Stimulated activated naive B cell treated with anti-CD40 and anti-IgM and Interleukin-4, amounts not matched to agents 10 μg/mL and 1 μg/mL and 100 μg/mL, for 72 hours (primary cell): ENCODE results near the gene LARGE1.

Source experiments
- ATAC-seq, 2 donors: fragments of 150-1000 bp; cut with Tn5 transposase; replicated peaks; 2 replicates each; pipeline ENCODE4 v1.10.0; 2021; ENCODE audit warnings: moderate library complexity in 1 of 2
- DNase-seq: peaks from one replicate; pipeline ENCODE4 v3.0.0; 2021
- H3K27ac Mint-ChIP-seq: one replicate; pipeline ENCODE4 v1.8.0; 2022; ENCODE audit warnings: mild to moderate bottlenecking, mixed read lengths
- H3K27me3 Mint-ChIP-seq, 2 donors: one replicate each; pipeline ENCODE4 v1.8.0; 2022; ENCODE audit warnings: mixed read lengths in 2 of 2
- H3K36me3 Mint-ChIP-seq, 2 donors: one replicate each; pipeline ENCODE4 v1.8.0; 2022; ENCODE audit warnings: mixed read lengths in 2 of 2, mild to moderate bottlenecking in 1 of 2
- H3K4me1 Mint-ChIP-seq, 2 donors: one replicate each; pipeline ENCODE4 v1.8.0; 2022; ENCODE audit warnings: mixed read lengths in 2 of 2, mild to moderate bottlenecking in 1 of 2
- H3K4me3 Mint-ChIP-seq, 2 donors: one replicate each; pipeline ENCODE4 v1.8.0; 2022; ENCODE audit warnings: mild to moderate bottlenecking in 2 of 2, mixed read lengths in 2 of 2, moderate library complexity in 1 of 2
- H3K9me3 Mint-ChIP-seq, 2 donors: one replicate each; pipeline ENCODE4 v1.8.0; 2022; ENCODE audit warnings: mixed read lengths in 2 of 2, mild to moderate bottlenecking in 1 of 2

Gene LARGE1

DNA sequence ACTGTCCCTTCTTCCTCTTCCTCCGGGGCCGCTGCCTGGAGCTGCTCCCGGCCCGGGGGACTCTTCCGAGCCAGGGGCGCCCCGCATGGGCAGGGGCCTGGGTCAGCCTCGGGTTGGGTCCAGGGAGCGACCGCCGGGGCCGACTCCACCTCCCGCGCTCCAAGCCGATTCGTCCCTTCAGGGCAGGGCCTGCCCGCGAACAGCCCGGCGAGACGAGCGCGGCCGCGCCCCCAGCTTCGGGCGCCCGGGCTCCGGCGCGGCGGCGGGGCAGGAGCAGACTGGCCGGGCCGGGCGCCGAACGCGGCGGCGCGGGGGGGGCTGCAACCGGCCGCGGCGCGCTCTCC is at the start of gene LARGE1:
TSS of gene LARGE1 (minus strand) at position 280 of the 344 bp plus-strand sequence.
- Mint-ChIP-seq H3K27ac (peak within 1 kb of the TSS; percentile 90), H3K27me3 (peaks cover 3 to 31% of the 10 kb centered on the region in 2 donors), H3K36me3 (peaks cover 2 to 4% of the 10 kb centered on the region in 2 donors), H3K4me1 (peaks cover 31 to 62% of the 10 kb centered on the region in 2 donors), H3K9me3 (no peaks in the 10 kb centered on the region), H3K4me3 (peak within 1 kb of the TSS; percentile 87 to 92)
- DNase-seq (peak; percentile 6), ATAC-seq (peak; percentile 16 to 26)

DNA sequence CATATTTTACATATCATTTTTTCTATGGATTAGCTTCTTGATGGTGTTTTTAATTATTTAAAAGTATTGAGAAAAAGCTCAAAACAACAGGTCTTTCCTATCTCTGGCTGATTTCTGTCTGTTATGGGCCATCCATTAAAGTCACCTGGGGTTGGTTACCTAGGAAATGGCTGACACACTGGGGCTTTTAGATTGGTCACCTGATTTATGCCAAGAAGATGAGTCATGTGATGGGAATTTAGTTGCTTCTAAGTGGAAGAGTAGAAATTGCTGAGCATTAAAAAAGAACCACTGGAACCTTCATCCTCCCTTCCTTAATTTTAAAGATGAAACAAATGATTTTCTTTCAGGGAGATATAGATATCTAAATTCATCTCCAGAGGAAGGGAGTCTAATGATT is 48.8 kb upstream of the LARGE1 start:
- no peak for DNase-seq
- H3K27ac Mint-ChIP-seq, result no peak overlapping the region
- no peak overlapping the region for H3K4me3 Mint-ChIP-seq
- no peaks in the 10 kb centered on the region for H3K9me3 Mint-ChIP-seq
- H3K27me3 Mint-ChIP-seq, result peaks cover 13 to 16% of the 10 kb centered on the region in 2 donors
- no peak for ATAC-seq
- no peaks in the 10 kb centered on the region for H3K36me3 Mint-ChIP-seq
- no peaks in the 10 kb centered on the region for H3K4me1 Mint-ChIP-seq

DNA sequence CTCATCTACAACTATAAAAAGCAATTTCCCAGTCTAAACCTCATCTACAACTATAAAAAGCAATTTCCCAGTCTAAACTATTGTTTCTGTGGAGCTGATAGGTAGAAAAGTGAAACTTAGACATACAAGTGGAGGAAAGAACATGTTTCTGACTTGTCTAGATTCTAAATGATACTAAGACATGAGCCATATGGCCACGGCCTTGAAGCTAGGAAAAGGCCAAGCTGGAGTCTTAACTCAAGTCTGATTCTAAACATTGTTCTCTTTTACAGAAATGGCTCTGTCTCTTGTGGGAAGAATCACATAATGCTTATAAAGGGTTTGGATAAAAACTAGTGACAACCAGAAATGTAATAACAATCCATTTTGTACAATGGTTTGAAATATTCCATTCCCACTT is 43.8 kb upstream of the LARGE1 start:
- H3K27ac Mint-ChIP-seq, result no peak overlapping the region
- no peaks in the 10 kb centered on the region for H3K36me3 Mint-ChIP-seq
- ATAC-seq, result no peak
- no peak for DNase-seq
- peaks cover 3 to 6% of the 10 kb centered on the region in 2 donors for H3K4me1 Mint-ChIP-seq
- H3K27me3 Mint-ChIP-seq, result peaks cover 6 to 8% of the 10 kb centered on the region in 2 donors
- H3K9me3 Mint-ChIP-seq, result no peaks in the 10 kb centered on the region
- no peak overlapping the region for H3K4me3 Mint-ChIP-seq

DNA sequence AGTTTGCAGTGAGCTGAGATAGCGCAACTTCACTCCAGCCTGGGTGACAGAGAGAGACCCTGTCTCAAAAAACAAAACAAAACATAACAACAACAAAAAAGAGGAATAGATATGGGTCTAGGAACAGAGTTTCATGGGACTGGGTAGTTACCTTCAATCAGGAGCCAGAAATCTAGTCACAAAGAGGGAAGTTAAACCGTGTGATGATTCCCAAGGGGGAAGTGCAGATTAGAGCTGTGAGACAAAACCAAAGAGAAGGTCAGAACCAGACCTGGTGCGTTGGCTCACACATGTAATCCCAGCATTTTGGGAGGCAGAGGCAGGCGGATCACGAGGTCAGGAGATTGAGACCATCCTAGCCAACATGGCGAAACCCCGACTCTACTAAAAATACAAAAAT is 42.1 kb upstream of the LARGE1 start:
- no peak for DNase-seq
- Mint-ChIP-seq H3K27me3 (peaks cover 6 to 8% of the 10 kb centered on the region in 2 donors), H3K4me3 (no peak overlapping the region), H3K36me3 (no peaks in the 10 kb centered on the region), H3K9me3 (no peaks in the 10 kb centered on the region), H3K4me1 (peaks cover 3 to 6% of the 10 kb centered on the region in 2 donors), H3K27ac (no peak overlapping the region)
- peak; percentile 34 to 45 for ATAC-seq

DNA sequence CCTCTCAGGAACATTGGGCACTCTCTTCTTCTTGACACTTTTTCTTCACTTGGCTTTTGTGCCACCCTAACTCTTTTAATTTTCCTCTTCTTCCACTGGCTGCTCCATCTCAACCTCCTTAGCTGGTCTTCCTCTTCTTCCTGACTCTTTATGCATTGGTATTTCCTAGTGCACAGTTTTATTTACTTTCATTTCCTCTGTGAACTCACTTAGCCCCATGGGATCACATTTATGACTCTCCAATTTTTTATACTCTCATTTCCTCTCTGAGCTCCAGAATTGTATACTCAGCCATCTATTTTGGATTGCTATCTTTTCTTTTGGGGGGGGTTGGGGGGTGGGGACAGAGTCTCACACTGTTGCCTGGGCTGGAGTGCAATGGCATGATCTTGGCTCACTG is 38.5 kb upstream of the LARGE1 start:
- no peak overlapping the region for H3K27ac Mint-ChIP-seq
- no peak overlapping the region for H3K4me3 Mint-ChIP-seq
- H3K36me3 Mint-ChIP-seq, result no peaks in the 10 kb centered on the region
- DNase-seq (no peak), ATAC-seq (peak; percentile 33 to 55)
- H3K9me3 Mint-ChIP-seq, result no peaks in the 10 kb centered on the region
- H3K4me1 Mint-ChIP-seq, result peaks cover 3 to 6% of the 10 kb centered on the region in 2 donors
- peaks cover 10 to 14% of the 10 kb centered on the region in 2 donors for H3K27me3 Mint-ChIP-seq

DNA sequence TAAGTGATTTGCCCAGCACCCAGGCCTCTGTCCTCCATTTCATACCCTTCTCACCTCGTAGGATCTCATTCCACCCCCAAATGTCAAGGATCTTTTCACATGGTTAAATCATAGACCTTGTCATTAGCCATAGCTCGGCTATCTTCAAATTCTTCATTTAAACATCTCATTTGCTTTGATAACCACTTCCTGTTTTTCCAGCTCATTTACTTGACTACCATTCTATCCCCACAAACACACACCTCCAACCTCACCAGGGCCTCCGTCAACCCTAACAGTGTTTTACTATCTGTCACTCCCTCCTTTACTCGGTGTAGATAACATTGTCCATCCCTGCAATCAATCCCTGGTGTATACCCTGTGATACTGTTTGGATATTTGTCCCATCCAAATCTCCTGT is 36.8 kb upstream of the LARGE1 start:
- Mint-ChIP-seq H3K36me3 (no peaks in the 10 kb centered on the region), H3K27me3 (peaks cover 11 to 12% of the 10 kb centered on the region in 2 donors), H3K4me3 (no peak overlapping the region), H3K4me1 (peaks cover 0 to 1% of the 10 kb centered on the region in 2 donors), H3K27ac (no peak overlapping the region), H3K9me3 (no peaks in the 10 kb centered on the region)
- no peak for DNase-seq
- no peak for ATAC-seq

DNA sequence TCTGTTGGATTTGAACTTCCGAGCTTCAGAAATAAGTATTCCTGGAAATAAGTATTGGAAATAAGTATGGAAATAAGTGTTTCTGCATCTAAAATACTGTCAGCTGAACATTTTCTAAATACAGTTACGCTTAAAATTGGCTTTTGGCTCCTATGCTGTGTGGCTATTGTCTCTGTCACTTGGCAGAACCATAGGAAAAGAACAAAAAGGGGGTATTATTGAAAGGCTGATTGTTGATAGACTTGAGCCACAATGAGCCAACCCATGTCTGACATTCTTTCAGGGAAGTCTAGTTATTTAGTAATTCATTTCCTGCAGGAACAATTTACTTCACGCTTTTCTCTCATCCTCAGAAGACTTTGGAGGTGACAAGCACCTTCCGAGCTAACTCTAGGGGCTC is 32.5 kb upstream of the LARGE1 start:
- H3K9me3 Mint-ChIP-seq, result no peaks in the 10 kb centered on the region
- no peak for ATAC-seq
- no peak overlapping the region for H3K4me3 Mint-ChIP-seq
- no peak overlapping the region for H3K27ac Mint-ChIP-seq
- H3K36me3 Mint-ChIP-seq, result no peaks in the 10 kb centered on the region
- no peak for DNase-seq
- peaks cover 19 to 22% of the 10 kb centered on the region in 2 donors for H3K27me3 Mint-ChIP-seq
- H3K4me1 Mint-ChIP-seq, result no peaks in the 10 kb centered on the region

DNA sequence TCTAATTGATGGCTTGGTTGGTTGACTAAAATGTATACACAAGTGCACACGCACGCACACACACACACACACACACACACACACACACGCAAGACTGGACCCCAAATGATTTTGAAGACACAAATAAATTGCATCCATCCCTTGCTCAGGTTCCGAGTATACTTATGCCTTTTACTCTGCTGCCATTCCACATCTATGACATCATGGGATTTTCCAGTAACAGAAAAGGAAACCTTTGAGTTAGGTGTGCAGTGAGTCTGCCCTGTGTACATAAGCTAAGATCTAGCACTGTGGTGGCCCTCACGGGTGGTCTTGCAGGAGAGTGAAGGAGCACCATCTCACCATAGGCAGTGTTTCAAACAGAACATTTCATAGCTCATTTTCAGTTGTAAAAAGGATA is 20.5 kb upstream of the LARGE1 start:
- no peak overlapping the region for H3K4me3 Mint-ChIP-seq
- H3K4me1 Mint-ChIP-seq, result no peaks in the 10 kb centered on the region
- no peak overlapping the region for H3K27ac Mint-ChIP-seq
- H3K9me3 Mint-ChIP-seq, result peaks cover 3 to 6% of the 10 kb centered on the region in 2 donors
- peaks cover 5 to 16% of the 10 kb centered on the region in 2 donors for H3K27me3 Mint-ChIP-seq
- DNase-seq (no peak), ATAC-seq (no peak)
- peaks cover 0 to 2% of the 10 kb centered on the region in 2 donors for H3K36me3 Mint-ChIP-seq

DNA sequence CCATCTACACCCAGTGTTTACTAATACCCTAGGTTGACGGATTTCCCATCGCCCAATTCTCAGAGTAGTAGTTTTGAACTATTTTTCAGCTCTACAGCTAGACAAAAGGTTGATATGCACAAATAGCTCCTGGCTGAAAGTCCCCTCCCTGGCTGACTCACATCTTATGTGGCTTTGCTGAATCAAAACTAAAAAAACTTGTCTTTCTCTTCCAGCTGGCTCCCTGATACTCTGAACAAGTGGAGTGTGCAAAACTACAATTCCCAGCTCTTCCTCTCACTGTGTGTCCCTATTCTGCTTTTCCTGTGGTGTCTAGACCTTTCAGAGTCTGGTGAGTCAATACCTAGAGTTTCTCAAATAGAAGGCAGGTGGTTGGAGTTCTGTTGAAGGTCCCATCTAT is 12.7 kb upstream of the LARGE1 start:
- Mint-ChIP-seq H3K4me1 (peaks cover 0 to 8% of the 10 kb centered on the region in 2 donors), H3K27me3 (peaks cover 27 to 28% of the 10 kb centered on the region in 2 donors), H3K36me3 (no peaks in the 10 kb centered on the region), H3K4me3 (no peak overlapping the region), H3K27ac (no peak overlapping the region), H3K9me3 (peaks cover 0 to 2% of the 10 kb centered on the region in 2 donors)
- DNase-seq, result no peak
- peak in 1 of 2 donors; percentile 52 for ATAC-seq

DNA sequence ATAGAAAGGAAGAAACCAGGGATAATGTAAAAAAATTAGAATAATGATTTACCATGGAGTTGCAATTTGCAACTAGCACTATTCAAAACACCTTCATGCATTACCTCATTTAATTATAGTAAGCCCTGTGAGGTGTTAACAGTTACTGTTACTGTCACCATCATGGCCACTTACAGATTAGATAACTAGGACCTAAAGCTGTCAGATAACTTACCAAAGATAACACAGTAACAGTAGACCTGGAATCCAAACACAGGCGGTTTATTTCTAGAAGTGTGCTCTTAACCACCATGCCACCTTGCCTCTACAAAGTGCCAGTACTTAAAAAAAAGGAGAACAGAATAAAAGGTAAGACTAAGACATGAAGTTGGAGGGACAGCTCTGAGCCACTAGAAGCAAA is 11.1 kb upstream of the LARGE1 start:
- no peak for DNase-seq
- peaks cover 0 to 8% of the 10 kb centered on the region in 2 donors for H3K4me1 Mint-ChIP-seq
- peaks cover 23 to 27% of the 10 kb centered on the region in 2 donors for H3K27me3 Mint-ChIP-seq

DNA sequence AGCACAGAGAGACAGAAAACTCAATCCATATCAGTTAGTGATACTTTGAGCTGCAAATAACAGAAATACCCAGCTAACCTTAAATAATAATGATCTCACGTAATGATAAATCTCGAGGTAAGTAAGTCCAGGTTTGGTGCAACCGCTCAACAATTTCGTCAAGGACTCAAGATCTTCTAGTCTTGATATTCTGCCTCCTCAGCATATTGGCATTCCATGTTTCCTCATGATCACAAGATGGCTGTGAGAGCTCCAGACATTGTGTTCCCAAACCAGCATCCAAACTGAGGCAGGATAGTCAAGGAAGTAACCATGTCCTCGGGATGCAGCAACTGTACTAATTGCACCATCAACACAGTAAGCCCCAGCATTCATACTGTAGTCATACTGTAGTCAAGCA is 7.5 kb upstream of the LARGE1 start:
- no peak overlapping the region for H3K27ac Mint-ChIP-seq
- H3K27me3 Mint-ChIP-seq, result peaks cover 19 to 47% of the 10 kb centered on the region in 2 donors

More for the DNA sequence above, 11.1 kb upstream of the LARGE1 start:
- peaks cover 0 to 2% of the 10 kb centered on the region in 2 donors for H3K9me3 Mint-ChIP-seq
- H3K4me3 Mint-ChIP-seq, result no peak overlapping the region
- no peak for ATAC-seq
- H3K27ac Mint-ChIP-seq, result no peak overlapping the region
- no peaks in the 10 kb centered on the region for H3K36me3 Mint-ChIP-seq

DNA sequence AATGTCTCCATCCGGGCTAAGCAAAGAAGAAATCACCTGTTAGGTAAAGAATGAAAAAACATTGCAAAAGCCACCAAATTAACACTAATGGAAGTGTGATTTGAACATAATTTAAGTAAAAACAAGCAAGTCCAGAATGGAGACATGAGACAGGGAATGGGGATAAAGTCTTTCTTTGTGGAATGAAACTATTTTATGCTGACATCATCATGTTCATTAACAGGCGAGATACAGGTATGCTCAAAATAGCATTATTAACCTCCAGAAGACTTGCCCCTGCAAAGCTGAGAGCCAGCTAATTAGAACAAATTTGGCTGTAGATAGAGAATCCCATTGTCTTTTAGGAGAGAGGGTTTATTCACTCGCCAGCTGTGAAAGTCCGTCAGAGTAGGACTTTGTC is 4.9 kb upstream of the LARGE1 start:
- H3K36me3 Mint-ChIP-seq, result no peaks in the 10 kb centered on the region
- peaks cover 7 to 25% of the 10 kb centered on the region in 2 donors for H3K4me1 Mint-ChIP-seq
- H3K4me3 Mint-ChIP-seq, result no peak overlapping the region
- H3K27ac Mint-ChIP-seq, result no peak overlapping the region
- H3K27me3 Mint-ChIP-seq, result peaks cover 10 to 47% of the 10 kb centered on the region in 2 donors
- ATAC-seq (no peak), DNase-seq (no peak)
- H3K9me3 Mint-ChIP-seq, result no peaks in the 10 kb centered on the region

More for the DNA sequence above, 7.5 kb upstream of the LARGE1 start:
- Mint-ChIP-seq H3K4me3 (no peak overlapping the region), H3K9me3 (no peaks in the 10 kb centered on the region), H3K4me1 (peaks cover 6 to 10% of the 10 kb centered on the region in 2 donors), H3K36me3 (no peaks in the 10 kb centered on the region)
- DNase-seq, result no peak
- ATAC-seq, result no peak

DNA sequence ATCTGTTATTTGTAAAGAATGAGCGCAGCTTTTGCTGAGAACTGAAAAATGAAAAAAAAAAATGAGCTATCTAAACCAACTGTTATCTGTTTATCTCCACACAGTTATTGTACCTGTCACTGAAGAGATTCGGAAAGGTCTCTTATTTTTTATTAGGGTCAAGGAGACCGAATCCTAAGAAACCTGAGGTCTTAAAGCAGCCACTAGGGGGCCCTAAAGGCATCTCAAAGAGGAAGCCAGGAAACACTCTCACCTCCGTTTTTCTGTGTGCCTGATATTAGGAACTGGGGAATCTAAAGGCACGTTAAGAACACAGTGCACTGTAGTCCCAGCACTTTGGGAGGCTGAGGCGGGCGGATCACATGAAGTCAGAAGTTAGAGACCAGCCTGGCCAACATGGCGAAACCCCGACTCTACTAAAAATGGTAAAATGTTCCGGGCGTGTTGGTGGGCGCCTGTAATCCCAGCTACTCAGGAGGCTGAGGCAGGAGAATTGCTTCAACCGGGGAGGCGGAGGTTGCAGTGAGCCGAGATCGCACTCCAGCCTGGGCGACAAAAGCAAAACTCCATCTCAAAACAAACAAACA is 3.5 kb upstream of the LARGE1 start:
- peaks cover 3 to 40% of the 10 kb centered on the region in 2 donors for H3K27me3 Mint-ChIP-seq
- no peak overlapping the region for H3K4me3 Mint-ChIP-seq
- ATAC-seq (no peak), DNase-seq (peak; percentile 52)
- H3K4me1 Mint-ChIP-seq, result peaks cover 11 to 34% of the 10 kb centered on the region in 2 donors
- no peaks in the 10 kb centered on the region for H3K36me3 Mint-ChIP-seq
- H3K9me3 Mint-ChIP-seq, result no peaks in the 10 kb centered on the region
- no peak overlapping the region for H3K27ac Mint-ChIP-seq

DNA sequence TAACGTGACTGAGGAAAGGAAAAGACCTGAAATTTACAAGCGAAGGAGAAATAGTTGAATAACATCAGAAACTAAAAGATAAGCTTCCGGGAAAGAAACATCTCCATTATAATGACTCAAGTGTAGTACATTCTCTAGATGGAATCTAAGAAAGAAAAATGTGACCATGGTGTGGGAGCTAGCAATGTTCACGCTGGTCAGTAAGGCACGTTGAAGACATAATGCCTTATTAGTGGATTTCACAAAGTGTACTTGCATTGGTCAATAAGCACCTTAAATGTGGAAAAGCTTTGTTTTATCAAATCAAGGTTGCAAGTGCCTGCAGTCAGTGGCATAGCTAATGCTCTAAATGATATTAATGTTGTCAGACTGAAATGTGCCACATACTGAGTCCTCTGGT is 2.8 kb upstream of the LARGE1 start:
- Mint-ChIP-seq H3K4me1 (peaks cover 16 to 41% of the 10 kb centered on the region in 2 donors), H3K4me3 (peak overlapping the region; percentile 87), H3K27ac (no peak overlapping the region), H3K27me3 (peaks cover 3 to 45% of the 10 kb centered on the region in 2 donors), H3K9me3 (no peaks in the 10 kb centered on the region), H3K36me3 (no peaks in the 10 kb centered on the region)
- ATAC-seq (no peak), DNase-seq (no peak)

DNA sequence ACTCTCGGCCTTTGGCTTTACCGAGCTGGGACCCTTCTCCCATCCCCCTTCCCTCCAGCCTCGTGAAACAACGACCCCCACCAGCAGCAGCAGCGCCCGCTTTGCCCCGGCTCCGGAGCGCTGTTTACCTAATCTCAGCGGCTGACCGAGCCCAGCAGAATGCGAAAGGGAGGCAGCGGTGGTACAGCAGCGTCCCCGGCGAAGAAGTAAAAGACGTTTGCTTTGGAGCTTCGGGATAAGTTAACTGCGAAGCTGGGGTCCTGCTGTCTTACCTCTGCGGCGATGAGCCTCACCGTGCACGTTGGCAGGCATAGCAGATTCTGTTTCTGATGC is 2.0 kb upstream of the LARGE1 start:
- peak overlapping the region; percentile 80 for H3K27ac Mint-ChIP-seq
- H3K4me3 Mint-ChIP-seq, result peak overlapping the region; percentile 87
- peaks cover 21 to 48% of the 10 kb centered on the region in 2 donors for H3K4me1 Mint-ChIP-seq
- DNase-seq (no peak), ATAC-seq (no peak)
- H3K27me3 Mint-ChIP-seq, result peaks cover 3 to 45% of the 10 kb centered on the region in 2 donors
- H3K36me3 Mint-ChIP-seq, result no peaks in the 10 kb centered on the region
- no peaks in the 10 kb centered on the region for H3K9me3 Mint-ChIP-seq
